ENCODE data around the gene KIDINS220. TPM values are rescaled to one million over a fixed set of nuclear protein-coding genes. Genes with fewer than 3 reads are reported as not detected.

KIDINS220 gene
- total RNA-seq, 1 donor from 2014 or later, result 26.9 TPM

GRCh38 chr2:8750221-8750620, 87.2 kb downstream of the KIDINS220 start:
- no peaks in the 10 kb centered on the region for H3K27me3 Mint-ChIP-seq
- intact Hi-C loops (cut with micrococcal nuclease), result no loop called here
- CTCF ChIA-PET, result no interaction called here
- H3K9me3 Mint-ChIP-seq, result no peaks in the 10 kb centered on the region
- ATAC-seq (ENCODE audit: low read depth) (no peak), DNase-seq (no peak)
- POLR2A ChIA-PET, result no interaction called here
- H3K27ac Mint-ChIP-seq, result no peak overlapping the region
- no peaks in the 10 kb centered on the region for H3K4me1 Mint-ChIP-seq
- peaks cover 39% of the 10 kb centered on the region for H3K36me3 Mint-ChIP-seq (ENCODE audit: low read depth)
- no peak for TF ChIP-seq CTCF (IDR thresholded peaks at IDR 0.05)
- H3K4me3 Mint-ChIP-seq, result no peak overlapping the region

- no peak for TF ChIP-seq CTCF (IDR thresholded peaks at IDR 0.05)
- intact Hi-C loops (cut with micrococcal nuclease), result no loop called here
- Mint-ChIP-seq H3K9me3 (no peaks in the 10 kb centered on the region), H3K4me3 (no peak overlapping the region), H3K36me3 (ENCODE audit: low read depth) (peaks cover 35% of the 10 kb centered on the region), H3K4me1 (no peaks in the 10 kb centered on the region), H3K27ac (no peak overlapping the region), H3K27me3 (no peaks in the 10 kb centered on the region)
- ChIA-PET CTCF (no interaction called here), POLR2A (no interaction called here)
- DNase-seq, result no peak
- no peak for ATAC-seq (ENCODE audit: low read depth)
Measured at GRCh38 chr2:8743261-8743660, 94.2 kb downstream of the KIDINS220 start.

- DNase-seq, result no peak
- Mint-ChIP-seq H3K27ac (no peak overlapping the region), H3K4me1 (no peaks in the 10 kb centered on the region), H3K36me3 (ENCODE audit: low read depth) (peaks cover 42% of the 10 kb centered on the region), H3K4me3 (no peak overlapping the region), H3K27me3 (no peaks in the 10 kb centered on the region), H3K9me3 (no peaks in the 10 kb centered on the region)
- POLR2A ChIA-PET, result no interaction called here
- no peak for TF ChIP-seq CTCF (IDR thresholded peaks at IDR 0.05)
- intact Hi-C loops (cut with micrococcal nuclease), result no loop called here
- CTCF ChIA-PET, result no interaction called here
- no peak for ATAC-seq (ENCODE audit: low read depth)
Measured at GRCh38 chr2:8740136-8740535, 97.3 kb downstream of the KIDINS220 start.

- no peaks in the 10 kb centered on the region for H3K4me1 Mint-ChIP-seq
- H3K27ac Mint-ChIP-seq, result no peak overlapping the region
- peaks cover 49% of the 10 kb centered on the region for H3K36me3 Mint-ChIP-seq (ENCODE audit: low read depth)
- no peaks in the 10 kb centered on the region for H3K27me3 Mint-ChIP-seq
- ATAC-seq (ENCODE audit: low read depth), result no peak
- DNase-seq, result no peak
- intact Hi-C loops (cut with micrococcal nuclease), result no loop called here
- CTCF ChIA-PET, result no interaction called here
- POLR2A ChIA-PET, result no interaction called here
- H3K9me3 Mint-ChIP-seq, result no peaks in the 10 kb centered on the region
- no peak for TF ChIP-seq CTCF (IDR thresholded peaks at IDR 0.05)
- H3K4me3 Mint-ChIP-seq, result no peak overlapping the region
Measured at GRCh38 chr2:8737571-8738175, 99.7 kb downstream of the KIDINS220 start.

GRCh38 chr2:8732601-8733000, 104.8 kb downstream of the KIDINS220 start:
- no peaks in the 10 kb centered on the region for H3K4me1 Mint-ChIP-seq
- ChIA-PET CTCF (no interaction called here), POLR2A (no interaction called here)
- no peak for ATAC-seq (ENCODE audit: low read depth)
- no peak for TF ChIP-seq CTCF (IDR thresholded peaks at IDR 0.05)
- H3K36me3 Mint-ChIP-seq (ENCODE audit: low read depth), result peaks cover 79% of the 10 kb centered on the region
- no peak overlapping the region for H3K4me3 Mint-ChIP-seq
- H3K27me3 Mint-ChIP-seq, result no peaks in the 10 kb centered on the region
- intact Hi-C loops (cut with micrococcal nuclease), result no loop called here
- H3K27ac Mint-ChIP-seq, result no peak overlapping the region
- DNase-seq, result no peak
- H3K9me3 Mint-ChIP-seq, result no peaks in the 10 kb centered on the region
